Mesodermal cell (in vitro differentiated cells): Measurements from ENCODE around the gene MARK3.

Experiments used
- H3K27ac ChIP-seq: 2 replicates; pipeline ENCODE4 v1.7.0; 2013; ENCODE audit warnings: mild to moderate bottlenecking, low read depth, low read length, moderate library complexity; ENCODE audit not compliant: severe bottlenecking
- H3K36me3 ChIP-seq: 2 replicates; pipeline ENCODE4 v1.7.1; 2013; ENCODE audit warnings: mild to moderate bottlenecking, low read length, moderate library complexity; ENCODE audit not compliant: control insufficient read depth, insufficient read depth
- H3K4me1 ChIP-seq: one replicate; pipeline ENCODE4 v1.7.1; 2013; ENCODE audit warnings: mild to moderate bottlenecking, low read length; ENCODE audit not compliant: insufficient read depth, control insufficient read depth, poor library complexity, severe bottlenecking
- H3K4me3 ChIP-seq: 2 replicates; pipeline ENCODE4 v1.7.0; 2013; ENCODE audit warnings: low read length, control low read depth, mild to moderate bottlenecking; ENCODE audit not compliant: insufficient read depth, poor library complexity, severe bottlenecking; ENCODE audit errors: extremely low read depth
- H3K9me3 ChIP-seq: 2 replicates; pipeline ENCODE4 v1.7.1; 2013; ENCODE audit warnings: mild to moderate bottlenecking, low read length, moderate library complexity; ENCODE audit not compliant: control insufficient read depth
- WGBS, 2 experiments: methylation state at CpG; one replicate each; pipeline ENCODE4 v1.1.5; 2013; ENCODE audit warnings: missing lambda C conversion rate in 2 of 2; ENCODE audit not compliant: insufficient coverage in 2 of 2; 5-methylcytosine and 5-hydroxymethylcytosine counted together

The MARK3 gene

DNA sequence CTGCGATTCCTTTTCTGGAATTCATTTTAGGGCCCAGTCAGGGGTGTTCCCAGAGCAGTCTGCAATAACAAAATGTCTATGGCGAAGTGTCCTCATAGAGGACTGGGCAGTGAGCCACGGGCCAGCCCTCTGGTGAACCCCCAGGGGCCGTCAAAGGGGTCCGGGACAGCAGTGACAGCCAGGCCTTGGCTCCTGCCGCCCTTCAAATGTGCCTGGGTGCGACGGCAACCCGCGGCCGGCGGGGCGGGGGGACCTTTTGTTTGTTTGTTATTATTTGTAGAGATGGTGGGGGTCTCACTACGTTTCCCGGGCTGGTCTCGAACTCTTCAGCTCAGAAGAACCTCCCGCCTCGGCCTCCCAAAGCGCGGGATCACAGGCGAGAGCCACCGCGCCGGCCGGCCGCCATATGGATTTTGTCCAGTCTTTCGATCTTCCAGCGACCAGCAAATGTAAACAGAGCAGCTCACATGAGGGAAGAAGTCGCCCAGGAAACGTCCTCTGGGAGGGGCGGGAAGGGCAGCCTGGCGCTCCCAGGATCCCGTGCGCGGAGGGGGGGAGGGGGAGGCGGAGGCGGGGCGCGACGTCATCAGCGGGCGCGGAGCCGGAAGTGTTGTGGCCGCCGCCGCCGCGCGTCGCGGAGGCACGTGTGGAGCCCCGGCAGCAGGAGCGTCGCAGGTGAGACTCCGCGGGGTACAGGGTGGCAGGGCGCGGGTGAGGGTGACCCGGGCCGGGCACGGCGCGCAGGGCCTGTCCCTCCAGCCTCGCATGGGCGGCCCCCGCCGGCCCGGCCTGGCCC lies 143.6 kb downstream of the MARK3 start, which contains the start of gene TRMT61A:
Gene TRMT61A, plus strand, starts transcription at position 610 of the 796 bp plus-strand sequence. CDS start 783 bp downstream, outside the sequence.
- Histone ChIP-seq H3K4me3 (peak within 1 kb of the TSS; percentile 86), H3K36me3 (peaks cover 12% of the 10 kb centered on the region), H3K9me3 (no peaks in the 10 kb centered on the region), H3K4me1 (peaks cover 14% of the 10 kb centered on the region), H3K27ac (peak within 1 kb of the TSS; percentile 74)
- WGBS, 2 experiments: 8% methylated on average over 34 to 47 of the region's 70 CpGs

- H3K27ac ChIP-seq: peak overlapping the region; percentile 0
- peaks cover 13% of the 10 kb centered on the region for H3K36me3 ChIP-seq
These were observed 144.5 kb downstream of the MARK3 start for GRCh38 chr14:103529383-103530365.

DNA sequence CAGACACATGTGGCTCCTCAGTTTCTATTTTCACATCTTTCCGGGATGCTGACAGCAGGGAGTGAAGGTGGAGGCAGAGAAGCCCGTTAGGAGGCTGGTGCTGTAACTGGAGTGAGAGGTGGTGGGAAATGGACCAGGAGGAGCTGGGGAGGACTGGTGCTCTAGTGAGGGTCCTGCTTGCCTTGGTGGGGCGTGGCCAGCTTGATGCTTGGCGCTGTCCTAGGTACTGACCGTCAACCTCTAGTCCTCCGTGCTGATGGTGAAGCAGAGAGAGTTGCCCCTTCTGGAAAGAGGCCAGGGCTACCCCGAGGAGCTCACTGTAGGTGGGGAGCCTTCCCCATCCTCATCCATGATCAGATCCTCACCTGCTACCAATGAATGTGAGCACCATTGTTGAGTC lies 145.2 kb downstream of the MARK3 start:
- Histone ChIP-seq H3K4me1 (peaks cover 14% of the 10 kb centered on the region), H3K27ac (no peak overlapping the region), H3K4me3 (peak overlapping the region; percentile 86), H3K36me3 (peaks cover 15% of the 10 kb centered on the region), H3K9me3 (no peaks in the 10 kb centered on the region)
- WGBS, 2 experiments: 69 to 78% methylated on average over 6 to 7 of the region's 7 CpGs

More at GRCh38 chr14:103529383-103530365, 144.5 kb downstream of the MARK3 start:
- WGBS, 2 experiments: 65 to 68% methylated on average over 34 of the region's 42 CpGs
- Histone ChIP-seq H3K4me1 (peaks cover 14% of the 10 kb centered on the region), H3K9me3 (no peaks in the 10 kb centered on the region), H3K4me3 (peak overlapping the region; percentile 86)

DNA sequence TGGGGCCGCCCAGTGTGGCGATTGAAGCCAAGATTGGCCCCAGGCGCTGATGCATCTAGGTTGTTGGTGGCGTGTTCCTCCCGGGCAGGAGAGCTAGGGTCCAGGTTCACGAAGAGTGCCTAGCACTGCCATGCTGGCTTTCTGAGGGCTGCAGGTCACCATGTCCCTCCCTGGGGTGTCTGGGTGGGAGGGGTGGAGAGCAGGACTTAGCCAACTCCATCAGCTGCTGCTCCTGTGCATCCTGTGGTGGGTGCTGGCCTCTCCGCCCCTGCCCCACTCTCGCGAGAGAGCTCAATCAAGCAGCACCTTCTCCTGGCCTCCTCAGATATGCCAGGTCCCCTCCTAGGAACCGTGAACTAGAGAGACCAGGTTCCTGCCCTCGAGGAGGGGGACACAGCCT lies 145.6 kb downstream of the MARK3 start:
- 91 to 94% methylated on average over 9 to 10 of the region's 11 CpGs for WGBS, 2 experiments
- no peak overlapping the region for H3K4me3 ChIP-seq
- H3K9me3 ChIP-seq: no peaks in the 10 kb centered on the region
- H3K36me3 ChIP-seq: peaks cover 19% of the 10 kb centered on the region
- H3K27ac ChIP-seq: no peak overlapping the region
- peaks cover 14% of the 10 kb centered on the region for H3K4me1 ChIP-seq

- WGBS, 2 experiments: 97 to 98% methylated on average over 11 to 15 of the region's 15 CpGs
- H3K27ac ChIP-seq: no peak overlapping the region
These were observed 146.4 kb downstream of the MARK3 start for GRCh38 chr14:103531421-103532215.

DNA sequence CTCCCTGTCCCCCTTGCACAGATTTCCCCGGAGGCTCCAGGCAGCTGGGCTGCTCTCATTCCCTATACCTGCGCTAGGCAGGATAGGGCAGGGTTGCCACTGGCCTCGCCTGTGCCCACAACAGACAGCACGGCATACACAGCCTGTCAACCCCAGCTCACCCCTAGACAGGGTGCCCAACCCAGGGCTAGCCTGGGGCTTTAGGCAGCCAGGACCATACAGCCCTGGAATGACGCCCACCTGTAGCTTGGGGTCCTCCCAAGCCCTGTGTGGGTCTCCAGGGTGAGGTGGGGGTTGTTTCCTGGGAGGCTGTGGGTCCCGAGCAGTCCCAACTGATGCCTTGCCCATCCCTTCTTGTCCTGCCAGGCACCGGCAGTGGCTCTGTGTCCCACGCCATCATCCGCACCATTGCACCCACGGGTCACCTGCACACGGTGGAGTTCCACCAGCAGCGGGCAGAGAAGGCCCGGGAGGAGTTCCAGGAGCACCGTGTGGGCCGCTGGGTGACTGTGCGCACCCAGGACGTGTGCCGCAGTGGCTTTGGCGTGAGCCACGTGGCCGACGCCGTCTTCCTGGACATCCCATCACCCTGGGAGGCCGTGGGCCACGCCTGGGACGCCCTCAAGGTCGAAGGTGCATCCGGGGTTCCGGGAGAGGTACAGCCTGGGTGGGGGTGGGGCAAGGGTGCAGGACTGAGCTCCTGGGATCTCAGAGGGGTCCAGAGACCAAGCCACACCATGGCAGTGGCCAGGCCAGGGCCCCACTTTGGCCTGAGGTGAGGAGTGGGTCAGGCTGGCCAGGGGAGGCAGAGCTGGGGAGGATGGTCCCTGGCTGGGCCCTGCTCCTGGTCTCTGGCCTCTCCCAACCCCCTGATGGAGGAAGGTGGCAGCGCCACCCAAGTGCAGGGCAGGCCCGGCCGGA lies 147.3 kb downstream of the MARK3 start:
- WGBS, 2 experiments: 93 to 96% methylated on average over 22 to 32 of the region's 32 CpGs
- no peaks in the 10 kb centered on the region for H3K9me3 ChIP-seq
- H3K36me3 ChIP-seq: peaks cover 19% of the 10 kb centered on the region
- H3K27ac ChIP-seq: no peak overlapping the region
- H3K4me1 ChIP-seq: peaks cover 11% of the 10 kb centered on the region
- no peak overlapping the region for H3K4me3 ChIP-seq

More at GRCh38 chr14:103531421-103532215, 146.4 kb downstream of the MARK3 start:
- peaks cover 19% of the 10 kb centered on the region for H3K36me3 ChIP-seq
- no peak overlapping the region for H3K4me3 ChIP-seq
- H3K4me1 ChIP-seq: peaks cover 14% of the 10 kb centered on the region
- no peaks in the 10 kb centered on the region for H3K9me3 ChIP-seq

DNA sequence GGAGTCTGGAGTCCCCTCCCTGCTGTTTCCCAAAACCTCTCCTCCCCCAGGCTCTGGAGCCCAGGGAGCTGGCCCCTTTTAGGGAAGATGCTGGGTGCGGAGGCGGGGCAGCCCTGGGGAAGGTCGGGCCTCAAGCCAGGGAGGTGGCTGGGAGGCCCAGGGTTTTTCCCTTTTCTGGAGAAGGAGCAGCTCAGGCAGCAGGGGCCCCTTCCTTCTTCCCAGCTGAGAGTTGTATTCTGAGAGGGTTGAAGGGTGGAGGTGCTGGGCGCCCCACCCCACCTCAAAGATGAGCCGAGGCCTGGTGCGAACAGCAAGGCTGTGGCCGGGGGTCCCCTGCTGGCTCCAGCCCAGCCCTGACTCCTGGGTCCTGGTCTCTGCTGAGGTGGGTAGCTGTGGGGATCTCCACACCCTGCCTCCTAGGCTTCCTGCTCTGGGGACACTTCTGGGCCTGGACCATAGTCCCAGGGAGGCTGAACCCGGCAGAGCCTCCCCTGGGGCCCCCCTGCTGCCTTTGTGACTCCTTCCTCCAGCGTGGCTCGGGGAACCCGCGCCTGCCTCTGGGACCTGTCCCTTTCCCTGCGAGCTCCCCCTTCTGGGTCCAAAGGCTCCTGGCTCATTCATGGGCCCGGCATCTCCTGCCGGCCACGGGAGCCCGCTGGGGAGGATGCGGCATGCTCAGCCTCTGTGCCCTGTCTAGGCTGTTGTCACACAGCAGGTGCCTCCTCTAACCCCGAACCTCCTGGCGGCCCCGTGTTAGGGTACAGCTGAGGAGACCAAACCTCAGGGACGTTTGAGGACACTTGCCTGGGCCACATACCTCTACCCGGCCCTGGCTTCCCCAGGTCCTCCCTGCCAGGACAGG lies 148.2 kb downstream of the MARK3 start:
- H3K36me3 ChIP-seq: peaks cover 19% of the 10 kb centered on the region
- H3K27ac ChIP-seq: no peak overlapping the region
- H3K4me1 ChIP-seq: peaks cover 2% of the 10 kb centered on the region
- no peak overlapping the region for H3K4me3 ChIP-seq
- H3K9me3 ChIP-seq: no peaks in the 10 kb centered on the region
- 92 to 94% methylated on average over 18 to 23 of the region's 23 CpGs for WGBS, 2 experiments

GRCh38 chr14:103533999-103534575 lies 148.9 kb downstream of the MARK3 start:
- Histone ChIP-seq H3K9me3 (no peaks in the 10 kb centered on the region), H3K4me1 (no peaks in the 10 kb centered on the region), H3K27ac (no peak overlapping the region), H3K36me3 (peaks cover 19% of the 10 kb centered on the region), H3K4me3 (no peak overlapping the region)
- 94 to 95% methylated on average over 24 to 25 of the region's 25 CpGs for WGBS, 2 experiments
